ENCODE measurements around the gene SLC27A5.

GRCh38 chr19:58547323-58548312 lies 35.8 kb upstream of the SLC27A5 start:
- TF ChIP-seq REST (IDR thresholded peaks at IDR 0.05; ENCODE audit: low read depth, low read length) (no peak), CTCF (IDR thresholded peaks at IDR 0.05) (no peak)

Data from SK-N-SH (cell line).